IMR-90 (cell line): ENCODE results near the gene ETHE1. TPM values are rescaled to one million over a fixed set of nuclear protein-coding genes. Genes with fewer than 3 reads are reported as not detected.

Experiments used
- ATAC-seq: fragments of 200-7000 bp; cut with Tn5 transposase; 2 replicates; pipeline ENCODE4 v1.9.1; 2020; ENCODE audit warnings: low read depth, mild to moderate bottlenecking, moderate library complexity
- BruUV-seq: library from RNA; stranded (reverse); fragments of 400-500 nt; replicated peaks from 2 replicates; lab custom pipeline; 2021; lab: Mats Ljungman, UMichigan
- CTCF ChIA-PET: fragments of 300-600 bp; formaldehyde crosslinking; extraction: SDS; loops from one replicate; lab custom pipeline; 2021; ENCODE audit warnings: antibody characterized with exemption; lab: Yijun Ruan, JAX
- POLR2A ChIA-PET: fragments of 300-600 bp; sonication (Branson Sonifier 250); formaldehyde crosslinking; loops from one replicate; lab custom pipeline; 2022; ENCODE audit warnings: antibody characterized with exemption; ENCODE audit not compliant: unreplicated experiment; lab: Charles Lee
- DNase-seq: peaks from one replicate; pipeline ENCODE4 v3.0.0; 2013
- H2AFZ ChIP-seq: replicated peaks from 2 replicates; pipeline ENCODE3; 2013; ENCODE audit warnings: low read length, mild to moderate bottlenecking; ENCODE audit not compliant: poor library complexity
- H2AK5ac ChIP-seq: 2 replicates; pipeline ENCODE4 v1.6.1; 2013; ENCODE audit warnings: low read depth, low read length, inconsistent platforms
- H2AK9ac ChIP-seq: replicated peaks from 2 replicates; pipeline ENCODE3; 2013; ENCODE audit warnings: mild to moderate bottlenecking, low read depth, low read length, moderate library complexity; ENCODE audit not compliant: poor library complexity
- H2BK120ac ChIP-seq: 2 replicates; pipeline ENCODE4 v1.6.1; 2013; ENCODE audit warnings: low read depth, low read length, inconsistent platforms
- H2BK15ac ChIP-seq: 3 replicates; pipeline ENCODE4 v1.6.1; 2013; ENCODE audit warnings: low read depth, low read length, inconsistent platforms
- H2BK20ac ChIP-seq: 2 replicates; pipeline ENCODE4 v1.6.1; 2013; ENCODE audit warnings: low read depth, mild to moderate bottlenecking, inconsistent platforms, low read length, moderate library complexity
- H2BK5ac ChIP-seq: 2 replicates; pipeline ENCODE4 v1.6.1; 2013; ENCODE audit warnings: mild to moderate bottlenecking, low read depth, low read length, inconsistent platforms; ENCODE audit not compliant: poor library complexity, severe bottlenecking
- H3K14ac ChIP-seq: replicated peaks from 2 replicates; pipeline ENCODE4 v1.6.1; 2013; ENCODE audit warnings: low read depth, low read length, inconsistent platforms
- H3K18ac ChIP-seq: 2 replicates; pipeline ENCODE4 v1.6.1; 2013; ENCODE audit warnings: low read depth, low read length, control low read depth
- H3K23ac ChIP-seq: 2 replicates; pipeline ENCODE4 v1.6.1; 2013; ENCODE audit warnings: low read depth, low read length, inconsistent platforms
- H3K27ac ChIP-seq: 2 replicates; pipeline ENCODE4 v1.5.1; 2013; ENCODE audit warnings: mild to moderate bottlenecking, control low read depth, low read length; ENCODE audit not compliant: insufficient read depth
- H3K27me3 ChIP-seq: 2 replicates; pipeline ENCODE4 v1.6.1; 2013; ENCODE audit warnings: low read length; ENCODE audit not compliant: control insufficient read depth, insufficient read depth
- H3K36me3 ChIP-seq: 2 replicates; pipeline ENCODE4 v1.6.1; 2013; ENCODE audit warnings: low read length, mixed read lengths; ENCODE audit not compliant: control insufficient read depth, insufficient read depth
- H3K4ac ChIP-seq: 2 replicates; pipeline ENCODE4 v1.6.1; 2013; ENCODE audit warnings: low read depth, low read length, inconsistent platforms
- H3K4me1 ChIP-seq: 2 replicates; pipeline ENCODE4 v1.6.1; 2013; ENCODE audit warnings: low read length, mixed read lengths; ENCODE audit not compliant: control insufficient read depth, insufficient read depth
- H3K4me2 ChIP-seq: 2 replicates; pipeline ENCODE4 v1.6.1; 2013; ENCODE audit warnings: low read depth, mild to moderate bottlenecking, control low read depth, low read length, moderate library complexity
- H3K4me3 ChIP-seq: 2 replicates; pipeline ENCODE4 v1.5.1; 2013; ENCODE audit warnings: low read depth, mild to moderate bottlenecking, control low read depth, low read length, moderate library complexity; ENCODE audit not compliant: insufficient read depth
- H3K56ac ChIP-seq: 2 replicates; pipeline ENCODE4 v1.6.1; 2013; ENCODE audit warnings: low read length, inconsistent platforms; ENCODE audit not compliant: insufficient read depth; ENCODE audit errors: extremely low read depth
- H3K79me1 ChIP-seq, 2 experiments: 2 replicates each; pipeline ENCODE4 v1.6.1; 2013; ENCODE audit warnings: low read length in 2 of 2, inconsistent platforms in 1 of 2, low read depth in 1 of 2
- H3K9ac ChIP-seq: 2 replicates; pipeline ENCODE4 v1.6.1; 2013; ENCODE audit warnings: low read depth, low read length, control low read depth
- H3K9me1 ChIP-seq: 2 replicates; pipeline ENCODE4 v1.6.1; 2013; ENCODE audit warnings: low read length, inconsistent platforms; ENCODE audit not compliant: insufficient read depth
- H3K9me3 ChIP-seq: 2 replicates; pipeline ENCODE4 v1.6.1; 2013; ENCODE audit warnings: low read length; ENCODE audit not compliant: control insufficient read depth, insufficient read depth
- H4K20me1 ChIP-seq: 2 replicates; pipeline ENCODE4 v1.6.1; 2013; ENCODE audit warnings: low read length, inconsistent platforms; ENCODE audit not compliant: insufficient read depth
- H4K5ac ChIP-seq: 2 replicates; pipeline ENCODE4 v1.6.1; 2013; ENCODE audit warnings: mild to moderate bottlenecking, low read depth, low read length, control low read depth
- H4K8ac ChIP-seq, 2 experiments: 2 replicates each; pipeline ENCODE4 v1.6.1; 2013; ENCODE audit warnings: low read depth in 2 of 2, low read length in 2 of 2, control low read depth in 1 of 2, inconsistent platforms in 1 of 2
- H4K91ac ChIP-seq: 2 replicates; pipeline ENCODE4 v1.6.1; 2013; ENCODE audit warnings: low read depth, low read length, inconsistent platforms; ENCODE audit not compliant: insufficient read depth
- BHLHE40 ChIP-seq: fragments of 150-350 bp; IDR thresholded peaks from 2 replicates; pipeline ENCODE4 v1.6.1; 2016; ENCODE audit warnings: mild to moderate bottlenecking, low read depth, low read length
- CEBPB ChIP-seq: IDR thresholded peaks from 2 replicates; pipeline ENCODE4 v1.6.1; 2012; ENCODE audit warnings: low read depth, low read length, improper control_type of control experiment
- MAFK ChIP-seq: IDR thresholded peaks from 2 replicates; pipeline ENCODE4 v1.6.1; 2012; ENCODE audit warnings: low read depth, low read length, improper control_type of control experiment
- MAZ ChIP-seq: IDR thresholded peaks from 2 replicates; pipeline ENCODE4 v1.6.1; 2012; ENCODE audit warnings: low read depth, mild to moderate bottlenecking, low read length, improper control_type of control experiment, moderate library complexity, borderline replicate concordance
- RAD21 ChIP-seq: IDR thresholded peaks from 2 replicates; pipeline ENCODE4 v1.6.1; 2012; ENCODE audit warnings: low read length, improper control_type of control experiment
- RCOR1 ChIP-seq: IDR thresholded peaks from 2 replicates; pipeline ENCODE4 v1.6.1; 2012; ENCODE audit warnings: mild to moderate bottlenecking, low read length, improper control_type of control experiment; ENCODE audit not compliant: insufficient replicate concordance
- RFX5 ChIP-seq: IDR thresholded peaks from 2 replicates; pipeline ENCODE4 v1.8.0; 2012; ENCODE audit warnings: low read depth, mild to moderate bottlenecking, low read length, moderate library complexity
- WGBS, 2 experiments: methylation state at CpG; one replicate each; pipeline versions ENCODE4 v1.1.5 to v1.1.7; 2013; ENCODE audit warnings: missing lambda C conversion rate in 2 of 2; ENCODE audit not compliant: insufficient read length in 1 of 2; ENCODE audit errors: extremely low coverage in 2 of 2; 5-methylcytosine and 5-hydroxymethylcytosine counted together
- dilution Hi-C: fragments of 300-500 bp; cut with HindIII; formaldehyde crosslinking; loops from one replicate; pipeline ENCODE4 v1.14.3; 2018; ENCODE audit warnings: low sequenced_read_pairs; ENCODE audit not compliant: unreplicated experiment
- in situ Hi-C: fragments of 300-500 bp; cut with MboI; formaldehyde crosslinking; loops from 3 replicates; pipeline ENCODE4 v1.14.3; 2019; ENCODE audit warnings: low sequenced_read_pairs, inconsistent platforms, mixed read lengths
- intact Hi-C: fragments of 100-400 bp; cut with micrococcal nuclease; formaldehyde crosslinking; loops from 2 replicates; pipeline ENCODE4 v1.10.0; 2022
- polyA plus RNA-seq, 3 experiments: library from polyadenylated mRNA; depleted of rRNA; stranded (reverse); fragments of >200 nt; gene quantifications; 2 replicates each; pipeline ENCODE4 v1.2.3, GENCODE V29; 2012; ENCODE audit warnings: low replicate concordance in 1 of 3
- total RNA-seq: library from RNA; depleted of rRNA; stranded (reverse); fragments of >200 nt; gene quantifications from 2 replicates; pipeline ENCODE4 v1.2.3, GENCODE V29; 2012
- TF ChIP-seq, protein P1 (sequence below): conservative IDR thresholded peaks from 2 replicates; pipeline ENCODE4 v1.5.1; 2012; ENCODE audit warnings: mild to moderate bottlenecking, low read depth, low read length, improper control_type of control experiment

ETHE1 gene
- total and polyA plus RNA-seq, 2 of the 4 experiments (the other 2 are of a cell fraction) = 161 to 233 TPM

GRCh38 chr19:43463381-43464133 lies 63.4 kb downstream of the ETHE1 start:
- peak overlapping the region; percentile 38 for H3K4ac ChIP-seq
- H2BK20ac ChIP-seq = peak overlapping the region; percentile 24; the same call in 1 of the 2 replicates
- BruUV-seq = no TSS peak
- H2BK120ac ChIP-seq = peak overlapping the region; percentile 28
- peak overlapping the region; percentile 80 for H3K4me3 ChIP-seq
- H4K20me1 ChIP-seq = no peaks in the 10 kb centered on the region
- ChIA-PET CTCF (interaction anchor here (0.9 to 1.2 kb wide), 2 partner anchors 17 to 56 kb away, joined by 3 to 4 read pairs; no protein-coding TSS in a partner anchor), POLR2A (no interaction called here)
- dilution Hi-C loops (no loop called here), intact Hi-C loops (no loop called here), in situ Hi-C loops (no loop called here)
- H3K79me1 ChIP-seq = no peaks in the 10 kb centered on the region
- ATAC-seq (peak; percentile 93), DNase-seq (peak; percentile 79)
- no peaks in the 10 kb centered on the region for H3K36me3 ChIP-seq
- no peaks in the 10 kb centered on the region for H3K9me3 ChIP-seq
- 0 out of 2 replicates have a peak, but pooled peaks cover 2% of the 10 kb centered on the region for H3K27me3 ChIP-seq
- 1% methylated on average over 34 of the region's 57 CpGs; no CpG with 5 or more reads in 1 of the 2 experiments for WGBS, 2 experiments
- peak overlapping the region; percentile 20 for H3K14ac ChIP-seq
- H4K5ac ChIP-seq = peak overlapping the region; percentile 4; the same call in 1 of the 2 replicates
- H2BK15ac ChIP-seq = peak overlapping the region; percentile 8; the same call in 1 of the 3 replicates
- no peak overlapping the region for H3K56ac ChIP-seq
- H4K8ac ChIP-seq = peak overlapping the region; percentile 44 to 62; a peak in 3 of 4 replicates
- H3K18ac ChIP-seq = peak overlapping the region; percentile 12; the same call in 1 of the 2 replicates
- H4K91ac ChIP-seq = 0 out of 2 replicates have a peak overlapping the region, but pooled peaks have one; percentile 16
- peak overlapping the region; percentile 15; the same call in 1 of the 2 replicates for H2AK5ac ChIP-seq
- H2AK9ac ChIP-seq = peak overlapping the region; percentile 71
- H2AFZ ChIP-seq = peak overlapping the region; percentile 96
- H3K4me2 ChIP-seq = peak overlapping the region; percentile 80
- H3K9ac ChIP-seq = peak overlapping the region; percentile 54
- H3K23ac ChIP-seq = no peak overlapping the region
- peak overlapping the region; percentile 33 for H3K27ac ChIP-seq
- TF ChIP-seq RCOR1 (no peak), BHLHE40 (no peak), RAD21 (no peak), MAFK (no peak), RFX5 (no peak), CEBPB (no peak), MAZ (peak; percentile 11; the same call in 1 of the 2 replicates)
- TF ChIP-seq, protein P1, sequence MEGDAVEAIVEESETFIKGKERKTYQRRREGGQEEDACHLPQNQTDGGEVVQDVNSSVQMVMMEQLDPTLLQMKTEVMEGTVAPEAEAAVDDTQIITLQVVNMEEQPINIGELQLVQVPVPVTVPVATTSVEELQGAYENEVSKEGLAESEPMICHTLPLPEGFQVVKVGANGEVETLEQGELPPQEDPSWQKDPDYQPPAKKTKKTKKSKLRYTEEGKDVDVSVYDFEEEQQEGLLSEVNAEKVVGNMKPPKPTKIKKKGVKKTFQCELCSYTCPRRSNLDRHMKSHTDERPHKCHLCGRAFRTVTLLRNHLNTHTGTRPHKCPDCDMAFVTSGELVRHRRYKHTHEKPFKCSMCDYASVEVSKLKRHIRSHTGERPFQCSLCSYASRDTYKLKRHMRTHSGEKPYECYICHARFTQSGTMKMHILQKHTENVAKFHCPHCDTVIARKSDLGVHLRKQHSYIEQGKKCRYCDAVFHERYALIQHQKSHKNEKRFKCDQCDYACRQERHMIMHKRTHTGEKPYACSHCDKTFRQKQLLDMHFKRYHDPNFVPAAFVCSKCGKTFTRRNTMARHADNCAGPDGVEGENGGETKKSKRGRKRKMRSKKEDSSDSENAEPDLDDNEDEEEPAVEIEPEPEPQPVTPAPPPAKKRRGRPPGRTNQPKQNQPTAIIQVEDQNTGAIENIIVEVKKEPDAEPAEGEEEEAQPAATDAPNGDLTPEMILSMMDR = no peak
- H3K9me1 ChIP-seq = peaks cover 10% of the 10 kb centered on the region
- no peak overlapping the region for H2BK5ac ChIP-seq
- H3K4me1 ChIP-seq = peaks cover 14% of the 10 kb centered on the region
